IPS DF 4.7 (cell line): Measurements from ENCODE around the gene C20orf173.
"Not testable (repeated sequence)": the region's sequence is repeated elsewhere in the genome, so short reads cannot be mapped to it uniquely, and the experiment has no call there.

Experiments used
- DNase-seq: peaks from one replicate; pipeline ENCODE4 v3.0.0-alpha.2; 2013; ENCODE audit warnings: low spot score; ENCODE audit errors: extremely low read depth

The C20orf173 gene

GRCh38 chr20:35529552-35529951, at the start of gene C20orf173:
Gene C20orf173 (minus strand): TSS chr20:35529652. CDS start chr20:35529373, 279 bp downstream.
- no peak for DNase-seq

- DNase-seq, result no peak
Observed at GRCh38 chr20:35579196-35579595, 49.7 kb upstream of the C20orf173 start.

- no peak for DNase-seq
Observed at GRCh38 chr20:35578469-35578868, 49.0 kb upstream of the C20orf173 start.

GRCh38 chr20:35576816-35577215, 47.4 kb upstream of the C20orf173 start:
- no peak for DNase-seq

GRCh38 chr20:35575958-35576357, 46.5 kb upstream of the C20orf173 start:
- DNase-seq, result no peak

- DNase-seq, result no peak
Observed at GRCh38 chr20:35572838-35573237, 43.4 kb upstream of the C20orf173 start.

GRCh38 chr20:35571555-35571954, 42.1 kb upstream of the C20orf173 start:
- no peak for DNase-seq

GRCh38 chr20:35568645-35569044, 39.2 kb upstream of the C20orf173 start:
- no peak for DNase-seq

- no peak for DNase-seq
Observed at GRCh38 chr20:35564905-35565304, 35.5 kb upstream of the C20orf173 start.

GRCh38 chr20:35563834-35564233, 34.4 kb upstream of the C20orf173 start:
- no peak for DNase-seq

- no peak for DNase-seq
Observed at GRCh38 chr20:35562541-35563110, 33.2 kb upstream of the C20orf173 start.

GRCh38 chr20:35561671-35562070, 32.2 kb upstream of the C20orf173 start:
- no peak for DNase-seq

- DNase-seq, result no peak
Observed at GRCh38 chr20:35561268-35561667, 31.8 kb upstream of the C20orf173 start.

GRCh38 chr20:35560541-35560940, 31.1 kb upstream of the C20orf173 start:
- no peak for DNase-seq

GRCh38 chr20:35560105-35560511, 30.7 kb upstream of the C20orf173 start:
- no peak for DNase-seq

GRCh38 chr20:35559042-35559693, 29.7 kb upstream of the C20orf173 start:
- no peak for DNase-seq

- DNase-seq, result no peak
Observed at GRCh38 chr20:35558451-35558850, 29.0 kb upstream of the C20orf173 start.

- no peak for DNase-seq
Observed at GRCh38 chr20:35556871-35557270, 27.4 kb upstream of the C20orf173 start.

GRCh38 chr20:35555951-35556645, 26.6 kb upstream of the C20orf173 start:
- DNase-seq, result no peak

GRCh38 chr20:35555461-35555860, 26.0 kb upstream of the C20orf173 start:
- not testable (repeated sequence) for DNase-seq

- DNase-seq, result no peak
Observed at GRCh38 chr20:35552914-35553313, 23.5 kb upstream of the C20orf173 start.

GRCh38 chr20:35551503-35551902, 22.1 kb upstream of the C20orf173 start:
- DNase-seq, result no peak

GRCh38 chr20:35547329-35547728, 17.9 kb upstream of the C20orf173 start:
- DNase-seq, result no peak
